Right lobe of liver (tissue), 4 donors: ENCODE results near the gene DNM3.

ENCODE experiments used
- POLR2A ChIP-seq: fragments of 450-650 bp; IDR thresholded peaks from one replicate; pipeline ENCODE4 v1.6.1; 2017; ENCODE audit warnings: antibody characterized with exemption, mild to moderate bottlenecking
- TF ChIP-seq, protein P1 (sequence below), 4 donors: fragments of 200-600 bp in 3 of 4; fragments of 450-650 bp in 1 of 4; IDR thresholded peaks; one replicate each; pipeline versions ENCODE4 v1.5.1 to v1.8.0; 2016 to 2022; ENCODE audit warnings: antibody characterized with exemption in 4 of 4, mild to moderate bottlenecking in 2 of 4
- donor health status: DM: no; HTN: no; CAD: no.
- donor health status: DM: no; HTN: no; CAD: no.
- donor health status: DM: no; HTN: yes; CAD: no.

DNA sequence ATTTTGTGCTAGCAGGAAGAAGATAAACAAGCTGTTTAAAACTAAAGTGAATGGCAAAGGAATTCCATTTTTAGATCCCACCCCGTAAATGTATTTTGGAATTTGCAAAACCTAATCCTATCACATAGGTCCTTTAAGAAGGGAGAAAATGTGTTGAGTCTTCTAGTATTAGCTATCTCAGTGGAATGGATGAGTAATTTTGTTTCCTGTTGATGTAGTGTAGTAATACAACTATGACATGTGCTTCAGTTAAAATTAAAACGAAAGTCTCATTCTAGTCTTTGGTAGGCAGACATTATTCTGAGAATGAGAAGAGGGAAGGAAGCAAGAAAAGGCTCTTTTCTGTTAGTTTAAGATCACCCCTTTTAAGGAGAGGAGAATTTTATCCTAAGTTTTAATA, 313.3 kb downstream of the DNM3 start:
- TF ChIP-seq, protein P1, sequence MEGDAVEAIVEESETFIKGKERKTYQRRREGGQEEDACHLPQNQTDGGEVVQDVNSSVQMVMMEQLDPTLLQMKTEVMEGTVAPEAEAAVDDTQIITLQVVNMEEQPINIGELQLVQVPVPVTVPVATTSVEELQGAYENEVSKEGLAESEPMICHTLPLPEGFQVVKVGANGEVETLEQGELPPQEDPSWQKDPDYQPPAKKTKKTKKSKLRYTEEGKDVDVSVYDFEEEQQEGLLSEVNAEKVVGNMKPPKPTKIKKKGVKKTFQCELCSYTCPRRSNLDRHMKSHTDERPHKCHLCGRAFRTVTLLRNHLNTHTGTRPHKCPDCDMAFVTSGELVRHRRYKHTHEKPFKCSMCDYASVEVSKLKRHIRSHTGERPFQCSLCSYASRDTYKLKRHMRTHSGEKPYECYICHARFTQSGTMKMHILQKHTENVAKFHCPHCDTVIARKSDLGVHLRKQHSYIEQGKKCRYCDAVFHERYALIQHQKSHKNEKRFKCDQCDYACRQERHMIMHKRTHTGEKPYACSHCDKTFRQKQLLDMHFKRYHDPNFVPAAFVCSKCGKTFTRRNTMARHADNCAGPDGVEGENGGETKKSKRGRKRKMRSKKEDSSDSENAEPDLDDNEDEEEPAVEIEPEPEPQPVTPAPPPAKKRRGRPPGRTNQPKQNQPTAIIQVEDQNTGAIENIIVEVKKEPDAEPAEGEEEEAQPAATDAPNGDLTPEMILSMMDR (IDR thresholded peaks at IDR 0.05) = no peak
- no peak for TF ChIP-seq POLR2A
